ENCODE results near the gene SLC15A3.
"Not testable (repeated sequence)": the region's sequence is repeated elsewhere in the genome, so short reads cannot be mapped to it uniquely, and the experiment has no call there.

SLC15A3 gene

DNA sequence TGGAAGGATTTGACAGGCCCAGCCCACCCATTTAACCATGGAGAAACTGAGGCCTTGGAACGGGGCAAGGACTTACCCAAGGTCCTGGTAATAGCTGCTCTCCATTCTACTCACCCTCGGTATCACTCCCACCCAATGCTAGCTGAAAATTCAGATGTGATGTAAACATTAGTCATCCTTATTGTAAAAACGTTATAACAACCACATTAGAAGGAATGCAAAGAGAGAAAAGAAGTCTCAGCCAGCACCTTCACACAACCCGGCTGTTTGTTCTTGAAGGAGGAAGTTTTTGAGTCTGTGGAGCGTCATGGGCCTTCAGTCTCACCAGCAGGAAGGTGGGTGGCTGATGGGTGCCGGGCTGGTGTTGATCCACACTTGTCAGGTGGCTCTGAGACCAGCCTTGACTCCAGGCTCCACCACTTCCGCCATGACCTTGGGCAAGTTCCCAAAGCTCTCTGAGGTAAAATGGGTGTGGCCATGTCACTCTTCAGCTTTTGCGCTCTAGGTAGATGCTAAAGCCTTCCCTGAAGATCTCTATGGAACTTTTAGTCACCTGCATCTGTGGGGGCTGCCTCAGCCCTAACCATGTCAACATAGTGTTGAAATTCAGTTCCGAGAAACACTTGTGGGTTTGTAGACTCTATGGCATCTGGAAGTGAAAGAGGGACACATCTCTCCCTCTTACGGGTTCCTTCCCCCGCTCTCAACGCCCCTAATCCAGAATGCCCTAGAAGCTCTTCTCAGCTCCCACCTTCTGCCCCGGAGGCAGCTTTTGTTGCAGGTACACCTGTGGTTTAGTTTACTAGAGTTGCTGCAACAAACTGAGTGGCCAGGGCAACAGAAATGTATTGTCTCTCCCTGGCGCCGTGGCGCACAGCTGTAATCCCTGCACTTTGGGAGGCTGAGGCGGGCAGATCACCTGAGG lies 34.3 kb upstream of the SLC15A3 start:
- Histone ChIP-seq H3K27ac (ENCODE audit: low read depth, low read length) (no peak overlapping the region), H3K9ac (ENCODE audit: low read length) (no peak overlapping the region), H3K27me3 (ENCODE audit: control insufficient read depth in 1 of 2, insufficient read depth in 2 of 2, low read length in 2 of 2) (no peaks in the 10 kb centered on the region), H3K36me3 (ENCODE audit: insufficient read depth, low read length) (no peaks in the 10 kb centered on the region), H3K4me3 (ENCODE audit: low read depth in 1 of 2, low read length in 2 of 2) (no peak overlapping the region), H3K9me3 (ENCODE audit: low read length) (no peaks in the 10 kb centered on the region), H3K4me1 (ENCODE audit: insufficient read depth, low read length) (no peaks in the 10 kb centered on the region)

DNA sequence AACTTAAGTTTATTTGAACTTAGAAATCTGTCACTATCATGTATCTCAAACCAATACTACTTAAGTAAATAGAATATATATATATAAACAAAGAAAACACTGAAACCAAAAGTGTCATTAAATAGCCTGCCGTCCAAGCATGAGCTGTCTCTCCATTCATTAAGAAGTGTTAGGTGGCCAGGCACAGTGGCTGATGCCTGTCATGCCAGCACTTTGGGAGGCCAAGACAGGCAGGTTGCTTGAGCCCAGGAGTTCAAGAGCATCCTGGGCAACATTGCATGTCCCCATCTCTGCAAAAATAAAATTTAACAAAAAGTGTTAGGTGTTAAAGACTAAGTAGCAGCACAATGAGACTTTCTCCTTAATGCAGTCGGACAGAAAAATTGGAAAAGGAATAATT lies 33.5 kb upstream of the SLC15A3 start:
- no peak overlapping the region for H3K9ac ChIP-seq (ENCODE audit: low read length)
- H3K4me1 ChIP-seq (ENCODE audit: insufficient read depth, low read length) = no peaks in the 10 kb centered on the region
- H3K9me3 ChIP-seq (ENCODE audit: low read length) = no peaks in the 10 kb centered on the region
- no peaks in the 10 kb centered on the region for H3K27me3 ChIP-seq (ENCODE audit: control insufficient read depth in 1 of 2, insufficient read depth in 2 of 2, low read length in 2 of 2)
- H3K36me3 ChIP-seq (ENCODE audit: insufficient read depth, low read length) = no peaks in the 10 kb centered on the region
- H3K27ac ChIP-seq (ENCODE audit: low read depth, low read length) = no peak overlapping the region
- H3K4me3 ChIP-seq (ENCODE audit: low read depth in 1 of 2, low read length in 2 of 2) = no peak overlapping the region

DNA sequence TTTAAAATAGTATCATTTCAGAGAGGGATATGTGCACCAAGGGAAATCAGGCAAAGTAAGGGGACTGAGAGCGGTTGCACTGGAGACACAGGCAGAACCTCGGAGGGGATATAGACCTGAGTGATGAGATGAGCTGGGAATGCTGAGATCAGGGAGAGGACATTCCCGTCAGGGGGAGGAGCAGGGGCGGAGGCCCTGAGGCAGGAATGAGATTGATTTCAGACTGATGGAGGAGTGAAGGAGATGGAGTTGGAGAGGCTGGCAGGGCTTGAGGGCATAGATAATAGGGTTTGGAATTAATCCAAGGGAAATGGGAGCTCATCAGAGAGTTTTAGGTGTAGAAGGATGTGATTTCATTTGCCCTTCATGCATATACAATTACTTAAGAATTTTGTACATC lies 32.7 kb upstream of the SLC15A3 start:
- Histone ChIP-seq H3K27me3 (ENCODE audit: control insufficient read depth in 1 of 2, insufficient read depth in 2 of 2, low read length in 2 of 2) (no peaks in the 10 kb centered on the region), H3K4me3 (ENCODE audit: low read depth in 1 of 2, low read length in 2 of 2) (no peak overlapping the region), H3K4me1 (ENCODE audit: insufficient read depth, low read length) (no peaks in the 10 kb centered on the region), H3K36me3 (ENCODE audit: insufficient read depth, low read length) (no peaks in the 10 kb centered on the region), H3K9me3 (ENCODE audit: low read length) (no peaks in the 10 kb centered on the region), H3K27ac (ENCODE audit: low read depth, low read length) (no peak overlapping the region), H3K9ac (ENCODE audit: low read length) (no peak overlapping the region)

DNA sequence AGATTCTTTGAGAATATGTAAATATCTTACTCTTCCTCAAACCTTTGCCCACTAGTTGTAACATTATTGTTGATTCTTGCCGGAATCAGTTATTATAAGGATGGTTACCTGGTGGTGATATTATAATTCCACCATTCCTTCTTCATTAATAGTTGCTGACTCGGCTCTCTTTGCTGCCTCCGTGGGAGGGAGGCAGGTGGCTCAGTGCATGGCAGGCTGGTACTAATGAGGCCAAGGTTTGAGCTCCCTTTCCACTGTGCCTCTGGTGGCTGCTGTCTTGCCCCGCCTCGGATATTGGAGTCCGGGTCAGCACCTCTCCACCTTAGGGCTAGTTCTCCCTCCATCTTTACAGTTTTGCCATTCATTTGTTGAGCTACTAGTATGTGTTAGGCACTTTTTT lies 32.2 kb upstream of the SLC15A3 start:
- H3K36me3 ChIP-seq (ENCODE audit: insufficient read depth, low read length) = no peaks in the 10 kb centered on the region
- no peak overlapping the region for H3K9ac ChIP-seq (ENCODE audit: low read length)
- H3K4me3 ChIP-seq (ENCODE audit: low read depth in 1 of 2, low read length in 2 of 2) = no peak overlapping the region
- no peaks in the 10 kb centered on the region for H3K4me1 ChIP-seq (ENCODE audit: insufficient read depth, low read length)
- no peaks in the 10 kb centered on the region for H3K27me3 ChIP-seq (ENCODE audit: control insufficient read depth in 1 of 2, insufficient read depth in 2 of 2, low read length in 2 of 2)
- H3K27ac ChIP-seq (ENCODE audit: low read depth, low read length) = no peak overlapping the region
- no peaks in the 10 kb centered on the region for H3K9me3 ChIP-seq (ENCODE audit: low read length)

DNA sequence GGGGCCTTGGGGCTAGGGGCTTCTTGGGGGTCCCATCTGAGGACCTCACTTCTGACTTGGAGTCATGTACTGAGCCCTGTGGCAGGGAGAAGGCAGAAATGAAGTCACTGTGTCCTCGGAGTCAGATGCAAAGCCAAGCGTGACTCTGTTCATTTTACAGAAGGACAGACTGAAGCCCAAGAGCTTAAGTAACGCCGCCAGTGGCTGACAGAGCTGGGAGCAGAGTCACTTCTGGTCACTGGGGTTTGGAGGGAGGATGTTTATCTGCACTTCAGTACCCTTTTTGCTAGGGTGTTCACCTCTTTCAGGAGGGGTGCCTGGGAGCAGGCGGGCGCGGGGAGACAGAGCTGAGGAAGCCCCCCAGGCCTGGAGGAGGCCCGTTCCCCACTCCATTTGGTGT lies 30.2 kb upstream of the SLC15A3 start:
- Histone ChIP-seq H3K27ac (ENCODE audit: low read depth, low read length) (no peak overlapping the region), H3K27me3 (ENCODE audit: control insufficient read depth in 1 of 2, insufficient read depth in 2 of 2, low read length in 2 of 2) (no peaks in the 10 kb centered on the region), H3K36me3 (ENCODE audit: insufficient read depth, low read length) (no peaks in the 10 kb centered on the region), H3K4me3 (ENCODE audit: low read depth in 1 of 2, low read length in 2 of 2) (no peak overlapping the region), H3K4me1 (ENCODE audit: insufficient read depth, low read length) (no peaks in the 10 kb centered on the region), H3K9ac (ENCODE audit: low read length) (no peak overlapping the region), H3K9me3 (ENCODE audit: low read length) (no peaks in the 10 kb centered on the region)

DNA sequence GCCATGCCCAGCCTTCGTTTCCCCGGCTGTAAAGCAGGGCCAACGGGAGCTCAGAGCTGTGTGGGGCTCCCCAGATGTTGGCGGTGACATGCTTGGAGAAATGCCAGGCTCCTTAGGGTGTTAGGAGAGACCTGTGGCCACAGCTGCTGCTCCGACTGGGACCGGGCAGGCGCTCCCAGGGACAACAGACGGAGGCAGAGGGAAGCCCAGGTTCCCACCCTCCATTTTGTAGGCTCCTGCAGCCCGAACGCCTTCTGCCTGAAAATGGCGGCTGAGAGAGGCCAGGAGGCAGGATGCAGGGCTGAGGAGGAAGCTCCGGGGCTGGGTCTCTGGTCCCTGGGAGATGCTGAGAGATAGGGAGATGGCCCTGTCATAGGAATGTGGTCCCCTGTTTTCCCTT lies 29.5 kb upstream of the SLC15A3 start:
- H3K27ac ChIP-seq (ENCODE audit: low read depth, low read length) = no peak overlapping the region
- H3K9me3 ChIP-seq (ENCODE audit: low read length) = no peaks in the 10 kb centered on the region
- no peak overlapping the region for H3K4me3 ChIP-seq (ENCODE audit: low read depth in 1 of 2, low read length in 2 of 2)
- H3K4me1 ChIP-seq (ENCODE audit: insufficient read depth, low read length) = no peaks in the 10 kb centered on the region
- H3K27me3 ChIP-seq (ENCODE audit: control insufficient read depth in 1 of 2, insufficient read depth in 2 of 2, low read length in 2 of 2) = no peaks in the 10 kb centered on the region
- H3K36me3 ChIP-seq (ENCODE audit: insufficient read depth, low read length) = no peaks in the 10 kb centered on the region
- H3K9ac ChIP-seq (ENCODE audit: low read length) = no peak overlapping the region

DNA sequence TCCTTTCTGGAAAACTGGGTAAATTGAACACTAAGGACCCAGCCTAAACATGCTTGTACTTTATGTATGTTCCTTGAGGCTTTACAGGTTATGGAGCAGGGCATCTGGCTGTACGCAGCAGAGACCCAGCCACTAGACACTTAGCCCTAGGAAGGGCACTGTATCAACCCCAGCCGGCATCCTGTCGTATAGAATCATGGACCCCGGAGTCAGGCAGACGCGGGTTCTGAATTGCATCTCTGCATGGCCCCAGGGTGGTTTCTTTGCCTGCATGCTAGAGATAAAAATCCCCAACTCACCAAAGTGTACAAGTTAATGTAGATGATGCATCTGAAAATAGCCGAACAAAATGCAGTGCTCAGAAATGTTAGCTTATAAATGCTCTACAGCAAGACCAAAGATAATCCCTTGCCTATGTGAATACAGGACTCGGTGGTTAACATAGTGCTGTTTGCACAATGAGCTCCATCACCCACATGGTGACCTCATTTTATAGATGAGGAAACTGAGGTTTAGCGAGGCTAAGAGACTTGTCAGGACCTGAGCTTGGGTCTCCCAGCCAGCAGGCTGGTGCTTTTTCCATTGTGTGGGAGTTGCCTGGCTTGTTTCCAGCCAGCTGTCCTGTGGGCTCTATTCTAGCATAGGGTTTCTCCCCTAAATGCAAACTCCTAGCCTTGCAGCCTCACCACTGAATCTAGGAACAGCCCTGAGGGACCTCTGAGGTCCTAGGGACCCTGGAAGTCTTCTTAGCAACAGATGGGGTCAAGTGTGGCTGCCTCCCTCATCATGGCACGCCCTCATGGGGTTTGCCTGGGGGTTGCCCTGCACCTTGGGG lies 26.8 kb upstream of the SLC15A3 start:
- Histone ChIP-seq H3K27ac (ENCODE audit: low read depth, low read length) (no peak overlapping the region), H3K4me3 (ENCODE audit: low read depth in 1 of 2, low read length in 2 of 2) (no peak overlapping the region), H3K4me1 (ENCODE audit: insufficient read depth, low read length) (no peaks in the 10 kb centered on the region), H3K9me3 (ENCODE audit: low read length) (no peaks in the 10 kb centered on the region), H3K9ac (ENCODE audit: low read length) (no peak overlapping the region), H3K36me3 (ENCODE audit: insufficient read depth, low read length) (no peaks in the 10 kb centered on the region), H3K27me3 (ENCODE audit: control insufficient read depth in 1 of 2, insufficient read depth in 2 of 2, low read length in 2 of 2) (no peaks in the 10 kb centered on the region)

DNA sequence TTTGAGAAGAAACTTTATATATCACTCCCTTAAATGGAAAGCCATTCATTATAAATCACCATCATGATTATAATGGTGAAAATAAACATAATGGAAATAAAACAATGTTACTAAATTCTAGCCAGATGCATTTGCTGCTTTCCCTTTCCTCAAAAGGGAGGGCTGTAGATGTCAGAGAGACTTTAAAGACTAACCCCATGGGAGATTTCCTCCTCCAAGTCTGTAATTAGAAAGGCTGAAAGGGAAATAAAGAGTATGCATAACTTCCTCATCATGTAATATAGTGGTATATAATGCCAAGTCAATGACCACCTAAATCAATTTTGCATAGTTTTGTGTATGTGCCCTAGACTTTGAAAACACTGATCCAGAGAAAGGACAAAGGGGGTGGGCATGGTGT lies 25.9 kb upstream of the SLC15A3 start:
- Histone ChIP-seq H3K4me3 (ENCODE audit: low read depth in 1 of 2, low read length in 2 of 2) (no peak overlapping the region), H3K9me3 (ENCODE audit: low read length) (no peaks in the 10 kb centered on the region), H3K27me3 (ENCODE audit: control insufficient read depth in 1 of 2, insufficient read depth in 2 of 2, low read length in 2 of 2) (no peaks in the 10 kb centered on the region), H3K9ac (ENCODE audit: low read length) (no peak overlapping the region), H3K27ac (ENCODE audit: low read depth, low read length) (no peak overlapping the region), H3K36me3 (ENCODE audit: insufficient read depth, low read length) (no peaks in the 10 kb centered on the region), H3K4me1 (ENCODE audit: insufficient read depth, low read length) (no peaks in the 10 kb centered on the region)

DNA sequence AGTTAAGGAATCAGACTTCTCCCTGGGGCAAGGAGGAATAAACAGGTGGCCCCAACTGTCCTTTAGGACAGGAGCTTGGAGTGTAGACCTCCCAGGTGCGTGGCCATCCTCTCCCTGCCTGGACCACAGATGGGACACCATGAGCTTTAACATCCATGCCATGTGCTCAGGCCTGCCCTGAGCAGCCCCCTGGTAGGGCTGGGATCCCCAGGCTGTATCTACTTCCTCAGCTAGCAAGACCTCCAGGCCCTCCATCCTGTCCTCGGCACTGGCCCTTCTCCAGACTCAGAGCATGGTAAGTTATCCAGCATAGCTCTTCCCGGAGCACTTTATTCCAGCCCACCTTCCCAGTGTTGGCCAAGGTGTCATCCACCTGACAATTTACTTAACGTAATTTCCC lies 25.2 kb upstream of the SLC15A3 start:
- H3K9me3 ChIP-seq (ENCODE audit: low read length) = no peaks in the 10 kb centered on the region
- no peaks in the 10 kb centered on the region for H3K36me3 ChIP-seq (ENCODE audit: insufficient read depth, low read length)
- no peak overlapping the region for H3K4me3 ChIP-seq (ENCODE audit: low read depth in 1 of 2, low read length in 2 of 2)
- H3K9ac ChIP-seq (ENCODE audit: low read length) = no peak overlapping the region
- H3K27me3 ChIP-seq (ENCODE audit: control insufficient read depth in 1 of 2, insufficient read depth in 2 of 2, low read length in 2 of 2) = no peaks in the 10 kb centered on the region
- H3K4me1 ChIP-seq (ENCODE audit: insufficient read depth, low read length) = no peaks in the 10 kb centered on the region
- no peak overlapping the region for H3K27ac ChIP-seq (ENCODE audit: low read depth, low read length)

DNA sequence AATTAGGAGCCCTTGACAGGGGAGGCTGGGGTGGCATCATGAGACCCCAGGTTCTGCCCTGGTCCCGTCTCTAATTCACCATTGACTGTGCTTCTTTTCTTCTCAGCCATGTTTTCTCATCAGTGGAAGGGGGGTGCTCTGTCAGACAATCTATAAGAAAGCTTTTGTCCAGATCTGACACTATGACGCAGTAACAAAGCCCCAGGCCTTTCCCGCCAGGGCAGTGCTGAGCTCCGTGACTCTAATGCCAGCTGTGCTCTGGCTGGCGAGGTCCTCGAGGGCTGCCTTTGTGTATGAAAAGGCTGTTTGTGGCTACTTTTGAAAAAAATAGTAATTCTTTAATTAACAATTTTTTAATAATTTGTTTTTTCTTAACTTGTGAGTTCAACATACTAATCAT lies 22.8 kb upstream of the SLC15A3 start:
- H3K27me3 ChIP-seq (ENCODE audit: control insufficient read depth in 1 of 2, insufficient read depth in 2 of 2, low read length in 2 of 2) = no peaks in the 10 kb centered on the region
- H3K4me3 ChIP-seq (ENCODE audit: low read depth in 1 of 2, low read length in 2 of 2) = no peak overlapping the region
- H3K9me3 ChIP-seq (ENCODE audit: low read length) = no peaks in the 10 kb centered on the region
- no peaks in the 10 kb centered on the region for H3K36me3 ChIP-seq (ENCODE audit: insufficient read depth, low read length)
- no peak overlapping the region for H3K27ac ChIP-seq (ENCODE audit: low read depth, low read length)
- no peak overlapping the region for H3K9ac ChIP-seq (ENCODE audit: low read length)
- no peaks in the 10 kb centered on the region for H3K4me1 ChIP-seq (ENCODE audit: insufficient read depth, low read length)

DNA sequence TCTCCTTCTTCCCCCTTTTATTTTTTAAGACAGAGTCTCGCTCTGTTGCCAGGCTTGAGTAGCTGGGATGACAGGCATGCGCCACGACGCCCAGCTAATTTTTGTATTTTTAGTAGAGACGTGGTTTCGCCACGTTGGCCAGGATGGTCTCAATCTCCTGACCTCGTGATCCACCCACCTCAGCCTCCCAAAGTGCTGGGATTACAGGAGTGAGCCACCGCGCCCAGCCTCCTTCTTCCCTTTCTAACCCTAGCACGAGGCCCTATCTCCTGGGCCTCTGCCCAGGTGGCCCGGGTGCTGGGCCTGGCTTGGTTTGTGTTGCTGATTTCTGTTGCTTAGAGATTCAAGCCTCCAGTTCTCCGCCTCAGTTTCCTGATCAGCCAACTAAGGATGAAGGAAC lies 22.3 kb upstream of the SLC15A3 start:
- H3K9me3 ChIP-seq (ENCODE audit: low read length); H3K4me1 ChIP-seq (ENCODE audit: insufficient read depth, low read length); H3K27ac ChIP-seq (ENCODE audit: low read depth, low read length); H3K9ac ChIP-seq (ENCODE audit: low read length); H3K27me3 ChIP-seq (ENCODE audit: control insufficient read depth in 1 of 2, insufficient read depth in 2 of 2, low read length in 2 of 2); H3K4me3 ChIP-seq (ENCODE audit: low read depth in 1 of 2, low read length in 2 of 2); H3K36me3 ChIP-seq (ENCODE audit: insufficient read depth, low read length): not testable (repeated sequence)
